Measurements from ENCODE around the gene NEK4.

NEK4 gene

DNA sequence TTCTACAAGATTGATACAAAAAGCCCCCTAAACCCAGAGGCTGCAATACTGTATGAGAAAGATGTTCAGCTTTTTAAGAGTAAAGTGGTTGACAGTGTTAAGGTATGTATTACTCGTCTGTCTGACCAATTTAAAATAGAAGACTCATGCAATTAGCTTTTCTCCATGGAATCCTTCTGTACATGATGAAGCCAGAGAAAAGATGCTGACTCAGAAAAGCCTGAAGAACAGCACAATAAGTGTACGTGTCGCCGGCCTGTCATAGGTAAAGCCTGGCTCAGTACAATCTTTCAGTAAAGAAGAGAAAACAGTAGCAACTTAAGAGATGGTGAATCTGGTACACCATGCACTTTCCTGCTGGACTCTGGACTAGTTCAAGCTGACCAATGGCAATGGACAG lies 16.4 kb downstream of the NEK4 start:
- Histone ChIP-seq H3K27me3 (replicated peaks; ENCODE audit: insufficient read depth, low read length) (no peaks in the 10 kb centered on the region), H3K4me2 (ENCODE audit: low read depth, low read length) (no peak overlapping the region), H4K20me1 (ENCODE audit: insufficient read depth, low read length) (no peaks in the 10 kb centered on the region), H2AFZ (ENCODE audit: low read length) (no peak overlapping the region), H3F3A (ENCODE audit: insufficient read depth, low read length) (no peaks in the 10 kb centered on the region), H3K9me3 (replicated peaks; ENCODE audit: insufficient read depth, low read length) (no peaks in the 10 kb centered on the region), H3K9ac (ENCODE audit: low read length) (no peak overlapping the region), H3K79me2 (ENCODE audit: low read length) (no peaks in the 10 kb centered on the region), H3K36me3 (replicated peaks; ENCODE audit: insufficient read depth, low read length) (no peaks in the 10 kb centered on the region; the same call in 1 of the 2 replicates), H3K27ac (ENCODE audit: low read length) (no peak overlapping the region), H3K4me1 (ENCODE audit: low read length) (no peaks in the 10 kb centered on the region), H3K4me3 (ENCODE audit: low read length) (no peak overlapping the region), H3K9me2 (replicated peaks; ENCODE audit: insufficient read depth, low read length) (no peaks in the 10 kb centered on the region)
- TF ChIP-seq EZH2 (optimal IDR thresholded peaks at IDR 0.05; ENCODE audit: low read depth, low read length), result no peak
- no peak for DNase-seq

DNA sequence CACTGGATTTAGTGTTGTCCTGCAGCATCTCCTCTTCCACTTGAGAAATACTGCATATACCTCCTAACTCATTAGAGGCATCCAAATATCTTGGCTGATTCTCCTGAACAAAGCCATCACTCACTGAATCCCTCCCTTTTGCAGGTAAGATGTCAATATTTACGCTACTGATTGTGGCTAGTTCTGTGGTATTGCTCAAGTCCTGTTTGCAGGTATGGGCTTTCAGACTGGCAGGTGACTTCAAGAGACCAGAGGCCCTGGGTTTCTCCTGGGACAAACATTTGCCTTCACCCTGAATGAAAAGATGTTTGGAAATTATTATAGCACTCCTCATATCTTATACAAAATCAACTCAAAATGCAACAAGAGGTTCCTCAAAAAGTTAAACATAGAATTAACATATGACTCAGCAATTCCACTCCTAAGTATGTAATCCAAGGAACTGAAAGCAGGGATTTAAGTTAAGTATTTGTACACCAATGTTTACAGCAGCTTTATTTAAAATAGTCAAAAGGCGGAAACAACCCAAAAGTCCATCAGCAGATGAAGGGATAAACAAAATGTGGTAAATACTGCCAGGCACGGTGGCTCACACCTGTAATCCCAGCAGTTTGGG lies 18.6 kb downstream of the NEK4 start:
- no peaks in the 10 kb centered on the region for H3K9me3 ChIP-seq (replicated peaks; ENCODE audit: insufficient read depth, low read length)
- no peak overlapping the region for H3K4me3 ChIP-seq (ENCODE audit: low read length)
- H4K20me1 ChIP-seq (ENCODE audit: insufficient read depth, low read length), result no peaks in the 10 kb centered on the region
- H3K27ac ChIP-seq (ENCODE audit: low read length), result no peak overlapping the region
- H3K4me2 ChIP-seq (ENCODE audit: low read depth, low read length), result no peak overlapping the region
- H3K9ac ChIP-seq (ENCODE audit: low read length), result no peak overlapping the region
- TF ChIP-seq EZH2 (optimal IDR thresholded peaks at IDR 0.05; ENCODE audit: low read depth, low read length), result no peak
- no peak for TF ChIP-seq EZH2phosphoT487 (IDR thresholded peaks at IDR 0.05; ENCODE audit: low read length)
- TF ChIP-seq, protein P1, sequence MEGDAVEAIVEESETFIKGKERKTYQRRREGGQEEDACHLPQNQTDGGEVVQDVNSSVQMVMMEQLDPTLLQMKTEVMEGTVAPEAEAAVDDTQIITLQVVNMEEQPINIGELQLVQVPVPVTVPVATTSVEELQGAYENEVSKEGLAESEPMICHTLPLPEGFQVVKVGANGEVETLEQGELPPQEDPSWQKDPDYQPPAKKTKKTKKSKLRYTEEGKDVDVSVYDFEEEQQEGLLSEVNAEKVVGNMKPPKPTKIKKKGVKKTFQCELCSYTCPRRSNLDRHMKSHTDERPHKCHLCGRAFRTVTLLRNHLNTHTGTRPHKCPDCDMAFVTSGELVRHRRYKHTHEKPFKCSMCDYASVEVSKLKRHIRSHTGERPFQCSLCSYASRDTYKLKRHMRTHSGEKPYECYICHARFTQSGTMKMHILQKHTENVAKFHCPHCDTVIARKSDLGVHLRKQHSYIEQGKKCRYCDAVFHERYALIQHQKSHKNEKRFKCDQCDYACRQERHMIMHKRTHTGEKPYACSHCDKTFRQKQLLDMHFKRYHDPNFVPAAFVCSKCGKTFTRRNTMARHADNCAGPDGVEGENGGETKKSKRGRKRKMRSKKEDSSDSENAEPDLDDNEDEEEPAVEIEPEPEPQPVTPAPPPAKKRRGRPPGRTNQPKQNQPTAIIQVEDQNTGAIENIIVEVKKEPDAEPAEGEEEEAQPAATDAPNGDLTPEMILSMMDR (IDR thresholded peaks at IDR 0.05; ENCODE audit: low read length), result no peak
- H3K4me1 ChIP-seq (ENCODE audit: low read length), result no peaks in the 10 kb centered on the region
- H3K79me2 ChIP-seq (ENCODE audit: low read length), result no peaks in the 10 kb centered on the region
- no peak overlapping the region for H2AFZ ChIP-seq (ENCODE audit: low read length)
- H3F3A ChIP-seq (ENCODE audit: insufficient read depth, low read length), result no peaks in the 10 kb centered on the region
- no peaks in the 10 kb centered on the region for H3K9me2 ChIP-seq (replicated peaks; ENCODE audit: insufficient read depth, low read length)
- H3K36me3 ChIP-seq (replicated peaks; ENCODE audit: insufficient read depth, low read length), result no peaks in the 10 kb centered on the region; the same call in 1 of the 2 replicates
- no peaks in the 10 kb centered on the region for H3K27me3 ChIP-seq (replicated peaks; ENCODE audit: insufficient read depth, low read length)
- DNase-seq, result no peak

DNA sequence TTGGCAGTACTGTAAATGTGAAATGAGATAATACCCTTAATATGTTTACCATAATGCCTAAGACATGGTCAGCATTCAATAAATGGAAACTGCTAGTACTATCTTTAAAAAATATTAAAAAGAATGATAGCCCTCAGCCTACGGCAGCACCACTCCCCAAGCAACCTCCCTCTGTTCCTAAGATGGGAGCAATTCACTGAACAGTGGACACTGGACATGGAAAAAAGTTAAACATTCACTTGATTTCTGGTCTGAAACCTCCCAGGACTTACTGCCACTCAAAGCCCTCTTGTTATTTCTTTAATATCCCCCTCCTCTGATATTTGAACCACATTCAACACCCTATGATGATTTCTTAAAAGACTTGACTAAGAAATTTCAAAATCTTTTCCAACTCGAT lies 27.0 kb downstream of the NEK4 start:
- H2AFZ ChIP-seq (ENCODE audit: low read length), result no peak overlapping the region

More for the DNA sequence above, 27.0 kb downstream of the NEK4 start:
- no peaks in the 10 kb centered on the region for H3K4me1 ChIP-seq (ENCODE audit: low read length)
- no peaks in the 10 kb centered on the region for H4K20me1 ChIP-seq (ENCODE audit: insufficient read depth, low read length)
- 0 out of 2 replicates have a peak, but pooled peaks cover 2% of the 10 kb centered on the region for H3F3A ChIP-seq (ENCODE audit: insufficient read depth, low read length)
- no peak overlapping the region for H3K4me3 ChIP-seq (ENCODE audit: low read length)
- H3K9me3 ChIP-seq (replicated peaks; ENCODE audit: insufficient read depth, low read length), result no peaks in the 10 kb centered on the region
- no peak for DNase-seq
- H3K79me2 ChIP-seq (ENCODE audit: low read length), result no peaks in the 10 kb centered on the region
- H3K27me3 ChIP-seq (replicated peaks; ENCODE audit: insufficient read depth, low read length), result no peaks in the 10 kb centered on the region
- no peaks in the 10 kb centered on the region; the same call in 1 of the 2 replicates for H3K36me3 ChIP-seq (replicated peaks; ENCODE audit: insufficient read depth, low read length)
- TF ChIP-seq EZH2phosphoT487 (IDR thresholded peaks at IDR 0.05; ENCODE audit: low read length) (no peak), EZH2 (optimal IDR thresholded peaks at IDR 0.05; ENCODE audit: low read depth, low read length) (no peak)
- TF ChIP-seq, protein P1 (IDR thresholded peaks at IDR 0.05; ENCODE audit: low read length), result no peak
- no peak overlapping the region for H3K4me2 ChIP-seq (ENCODE audit: low read depth, low read length)
- no peaks in the 10 kb centered on the region for H3K9me2 ChIP-seq (replicated peaks; ENCODE audit: insufficient read depth, low read length)
- H3K27ac ChIP-seq (ENCODE audit: low read length), result no peak overlapping the region
- no peak overlapping the region for H3K9ac ChIP-seq (ENCODE audit: low read length)

Measured in MM.1S (cell line).